Vagina (tissue), 2 donors: ENCODE data around the gene TMEM42. TPM values are rescaled to one million over a fixed set of nuclear protein-coding genes. Genes with fewer than 3 reads are reported as not detected.

ENCODE experiments used
- DNase-seq, 2 donors: peaks; one replicate each; pipeline ENCODE4 v3.0.0-alpha.2; 2017; ENCODE audit errors: extremely low spot score in 2 of 2
- H3K27ac ChIP-seq: fragments of 200-600 bp; sonication (generic); one replicate; pipeline ENCODE4 v1.5.1; 2019
- H3K27me3 ChIP-seq: fragments of 200-600 bp; sonication (generic); one replicate; pipeline ENCODE4 v1.5.1; 2019
- H3K36me3 ChIP-seq, 2 donors: fragments of 200-600 bp; sonication (generic); one replicate each; pipeline ENCODE4 v1.5.1; 2017 to 2019
- H3K4me1 ChIP-seq: fragments of 200-600 bp; sonication (generic); one replicate; pipeline ENCODE4 v1.5.1; 2019
- H3K4me3 ChIP-seq, 2 donors: fragments of 200-600 bp; sonication (generic); 1 replicate in 1 of 2; 2 replicates in 1 of 2; pipeline ENCODE4 v1.5.1; 2016 to 2019
- H3K9me3 ChIP-seq: fragments of 200-600 bp; sonication (generic); one replicate; pipeline ENCODE4 v1.5.1; 2019
- CTCF ChIP-seq, 3 experiments: fragments of 450-650 bp in 2 of 3; fragments of 200-600 bp in 1 of 3; sonication (generic) in 1 of 3; IDR thresholded peaks; one replicate each; pipeline ENCODE4 v1.5.1; 2017 to 2019; ENCODE audit warnings: antibody characterized with exemption in 3 of 3, mild to moderate bottlenecking in 2 of 3, moderate library complexity in 2 of 3
- POLR2A ChIP-seq, 2 donors: fragments of 450-650 bp; IDR thresholded peaks; one replicate each; pipeline ENCODE4 v1.6.1; 2017; ENCODE audit warnings: antibody characterized with exemption in 2 of 2, mild to moderate bottlenecking in 2 of 2, moderate library complexity in 2 of 2
- POLR2AphosphoS5 ChIP-seq, 2 donors: sonication (generic); formaldehyde crosslinking; IDR thresholded peaks; one replicate each; pipeline ENCODE4 v1.9.0; 2017; ENCODE audit warnings: antibody characterized with exemption in 2 of 2, mild to moderate bottlenecking in 2 of 2, low read depth in 1 of 2; ENCODE audit not compliant: insufficient read depth in 1 of 2
- intact Hi-C: fragments of 100-400 bp; cut with DNase I; formaldehyde crosslinking; loops from one replicate; pipeline ENCODE4 v1.15.1; 2023
- total RNA-seq: library from RNA; depleted of rRNA; stranded (reverse); fragments of >200 nt; gene quantifications from one replicate; pipeline ENCODE4 v1.2.3, GENCODE V29; 2016

Gene TMEM42
- total RNA-seq, 1 donor from 2014 or later: 10.8 TPM

- intact Hi-C loops: no loop called here
- Histone ChIP-seq H3K36me3 (no peaks in the 10 kb centered on the region), H3K9me3 (no peaks in the 10 kb centered on the region), H3K27ac (no peak overlapping the region), H3K27me3 (no peaks in the 10 kb centered on the region), H3K4me3 (no peak overlapping the region), H3K4me1 (no peaks in the 10 kb centered on the region)
- no peak for DNase-seq
- no peak for TF ChIP-seq CTCF (IDR thresholded peaks at IDR 0.05)
- TF ChIP-seq POLR2AphosphoS5 (IDR thresholded peaks at IDR 0.05; ENCODE audit: insufficient read depth in 1 of 2, low read depth in 1 of 2): no peak
- no peak for TF ChIP-seq POLR2A (IDR thresholded peaks at IDR 0.05)
Observed at GRCh38 chr3:44903314-44903713, 41.6 kb downstream of the TMEM42 start.

GRCh38 chr3:44903751-44904150, 42.0 kb downstream of the TMEM42 start:
- TF ChIP-seq POLR2A (IDR thresholded peaks at IDR 0.05): no peak
- no peak for TF ChIP-seq CTCF (IDR thresholded peaks at IDR 0.05)
- no peak for TF ChIP-seq POLR2AphosphoS5 (IDR thresholded peaks at IDR 0.05; ENCODE audit: insufficient read depth in 1 of 2, low read depth in 1 of 2)
- DNase-seq: no peak
- Histone ChIP-seq H3K4me1 (no peaks in the 10 kb centered on the region), H3K27ac (no peak overlapping the region), H3K9me3 (no peaks in the 10 kb centered on the region), H3K4me3 (no peak overlapping the region), H3K27me3 (no peaks in the 10 kb centered on the region), H3K36me3 (no peaks in the 10 kb centered on the region)
- intact Hi-C loops: no loop called here

DNA sequence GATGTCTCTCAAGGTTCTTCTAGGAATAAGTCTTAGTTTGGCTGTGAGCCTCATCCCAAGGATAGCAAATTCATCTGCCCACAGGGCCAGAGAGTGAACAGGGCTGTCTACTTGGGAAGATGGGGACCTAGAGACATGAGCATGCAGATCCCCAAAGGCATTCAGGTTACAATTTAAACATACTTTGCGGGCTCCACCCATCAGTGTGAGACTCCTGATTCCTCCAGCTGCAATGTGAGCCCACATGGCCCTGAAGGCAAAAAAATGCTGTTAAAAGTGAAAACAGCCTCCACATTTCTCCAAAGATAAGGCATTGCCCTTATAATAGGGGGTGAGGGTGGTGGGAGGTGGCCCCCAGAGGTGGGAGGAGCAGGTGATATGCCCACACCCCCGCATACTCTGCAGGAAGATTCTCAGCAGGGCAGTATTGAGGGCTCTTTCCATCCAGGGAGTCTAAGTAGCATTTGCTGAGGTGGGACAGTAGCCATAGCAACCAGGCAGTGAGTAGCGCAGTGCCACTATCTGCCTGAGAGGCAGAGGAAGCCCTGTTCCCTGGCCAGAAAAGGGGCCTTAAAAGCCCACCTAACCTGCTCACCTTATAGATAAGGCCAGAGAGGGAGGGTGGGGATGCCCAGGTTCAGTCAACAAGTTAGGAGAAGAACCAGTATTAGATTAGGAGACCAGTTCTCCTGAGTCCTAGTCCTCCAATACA, 43.9 kb downstream of the TMEM42 start:
- intact Hi-C loops: no loop called here
- Histone ChIP-seq H3K27me3 (no peaks in the 10 kb centered on the region), H3K4me3 (no peak overlapping the region), H3K27ac (no peak overlapping the region), H3K9me3 (no peaks in the 10 kb centered on the region), H3K36me3 (no peaks in the 10 kb centered on the region), H3K4me1 (no peaks in the 10 kb centered on the region)
- no peak for DNase-seq
- no peak for TF ChIP-seq CTCF (IDR thresholded peaks at IDR 0.05)

GRCh38 chr3:44906997-44907396, 45.3 kb downstream of the TMEM42 start:
- Histone ChIP-seq H3K36me3 (no peaks in the 10 kb centered on the region), H3K27ac (no peak overlapping the region), H3K27me3 (no peaks in the 10 kb centered on the region), H3K4me3 (no peak overlapping the region), H3K4me1 (no peaks in the 10 kb centered on the region), H3K9me3 (no peaks in the 10 kb centered on the region)
- intact Hi-C loops: no loop called here
- TF ChIP-seq CTCF (IDR thresholded peaks at IDR 0.05): no peak
- no peak for TF ChIP-seq POLR2A (IDR thresholded peaks at IDR 0.05)
- no peak for TF ChIP-seq POLR2AphosphoS5 (IDR thresholded peaks at IDR 0.05; ENCODE audit: insufficient read depth in 1 of 2, low read depth in 1 of 2)
- DNase-seq: no peak

DNA sequence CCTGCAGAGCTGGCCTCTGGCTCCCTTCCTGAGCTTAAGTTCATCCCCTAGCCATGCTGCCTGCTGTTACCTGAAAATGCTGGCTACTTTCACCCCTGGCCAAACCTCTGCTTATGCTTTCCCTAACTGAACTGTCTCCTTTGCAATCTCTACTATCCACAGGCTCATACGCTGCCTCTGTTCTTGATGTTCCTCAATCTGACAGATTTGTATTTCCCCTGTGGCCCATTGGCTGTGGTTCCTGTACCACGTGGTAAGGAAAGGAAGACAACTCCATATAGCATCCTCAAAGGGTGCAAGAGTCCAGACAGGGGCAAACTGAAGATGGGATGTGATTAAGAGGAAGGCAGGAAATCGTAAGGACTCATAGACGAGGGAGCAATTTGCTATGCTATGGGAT, 45.9 kb downstream of the TMEM42 start:
- intact Hi-C loops: no loop called here
- Histone ChIP-seq H3K4me3 (no peak overlapping the region), H3K9me3 (no peaks in the 10 kb centered on the region), H3K27me3 (no peaks in the 10 kb centered on the region), H3K36me3 (no peaks in the 10 kb centered on the region), H3K4me1 (no peaks in the 10 kb centered on the region), H3K27ac (no peak overlapping the region)
- TF ChIP-seq POLR2AphosphoS5 (IDR thresholded peaks at IDR 0.05; ENCODE audit: insufficient read depth in 1 of 2, low read depth in 1 of 2) (no peak), POLR2A (IDR thresholded peaks at IDR 0.05) (no peak), CTCF (IDR thresholded peaks at IDR 0.05) (no peak)
- DNase-seq: no peak
